NCI-H1436 treated with DMSO at 0.1 percent for 48 hours (cell line): Measurements from ENCODE around the gene SLC15A4.
"Not testable (repeated sequence)": the region's sequence is repeated elsewhere in the genome, so short reads cannot be mapped to it uniquely, and the experiment has no call there.

Source experiments
- DNase-seq: peaks from one replicate; lab custom pipeline; 2025; lab: John Stamatoyannopoulos, UW

The SLC15A4 gene

DNA sequence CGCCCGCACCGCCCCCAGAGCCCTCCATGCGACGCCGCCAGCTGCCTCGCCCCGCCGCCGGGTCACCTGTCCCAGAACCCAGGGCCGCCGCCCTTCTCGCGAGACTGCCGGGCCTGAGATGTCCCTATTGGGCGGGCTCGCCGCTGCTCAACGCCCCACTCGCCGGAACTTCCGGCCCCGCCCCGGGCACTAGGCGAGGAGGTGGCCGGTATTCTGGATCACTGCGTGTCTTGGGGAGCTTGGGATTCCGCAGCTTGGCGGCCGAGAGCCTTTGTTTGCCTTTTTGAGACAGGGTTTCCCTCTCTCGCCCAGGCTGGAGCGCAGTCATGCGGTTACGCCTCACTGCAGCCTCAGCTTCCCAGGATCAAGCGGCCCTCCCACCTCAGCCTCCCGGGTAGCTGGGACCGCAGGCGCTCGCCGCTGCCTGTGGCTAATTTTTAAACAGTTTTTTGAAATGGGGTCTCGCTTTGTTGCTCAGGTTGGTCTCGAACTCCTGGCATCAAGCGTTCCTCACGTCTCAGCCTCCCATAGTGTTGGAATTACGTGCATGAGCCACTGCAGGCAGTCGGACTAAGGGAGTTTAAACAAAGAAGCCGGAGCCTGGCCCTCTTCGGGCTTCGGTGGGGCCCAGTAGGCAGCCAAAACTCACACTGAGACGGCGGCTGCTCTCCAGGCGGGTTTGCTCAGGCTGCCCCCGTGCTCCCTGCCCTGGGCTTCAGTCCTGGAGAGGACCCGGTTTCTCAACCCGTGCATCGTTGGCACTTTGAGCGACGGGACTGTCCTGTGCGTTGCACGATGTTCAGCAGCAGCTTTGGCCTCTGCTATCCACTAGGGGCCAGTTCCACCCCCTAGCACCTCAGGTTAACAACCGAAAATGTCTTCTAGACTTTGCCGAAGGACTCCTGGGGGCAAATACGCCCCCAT, at the start of gene SLC15A4:
Gene SLC15A4, minus strand, starts transcription at position 43 of the 924 bp plus-strand sequence. Its CDS starts 15 bp downstream, at position 28.
- peak; percentile 76 for DNase-seq

DNA sequence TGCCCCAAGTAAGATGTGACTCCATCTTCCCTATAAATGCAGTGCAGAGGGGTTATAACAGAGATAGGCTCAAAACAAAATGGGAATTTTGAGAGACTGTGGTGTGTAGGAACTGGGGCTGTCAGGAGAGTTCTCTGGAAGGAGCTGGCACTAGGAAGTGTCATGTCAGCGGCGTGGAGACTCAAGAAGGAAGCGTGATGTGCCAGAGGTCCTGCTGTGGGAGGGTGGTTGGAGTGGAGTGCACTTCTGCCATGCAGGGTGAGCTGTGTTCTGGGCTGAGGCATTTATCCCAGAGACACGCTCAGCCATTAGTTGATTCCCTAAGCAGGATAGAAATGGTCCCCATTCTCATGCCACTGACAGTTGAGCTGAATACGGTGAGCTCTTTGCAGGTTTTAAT, 48.5 kb upstream of the SLC15A4 start:
- no peak for DNase-seq

DNA sequence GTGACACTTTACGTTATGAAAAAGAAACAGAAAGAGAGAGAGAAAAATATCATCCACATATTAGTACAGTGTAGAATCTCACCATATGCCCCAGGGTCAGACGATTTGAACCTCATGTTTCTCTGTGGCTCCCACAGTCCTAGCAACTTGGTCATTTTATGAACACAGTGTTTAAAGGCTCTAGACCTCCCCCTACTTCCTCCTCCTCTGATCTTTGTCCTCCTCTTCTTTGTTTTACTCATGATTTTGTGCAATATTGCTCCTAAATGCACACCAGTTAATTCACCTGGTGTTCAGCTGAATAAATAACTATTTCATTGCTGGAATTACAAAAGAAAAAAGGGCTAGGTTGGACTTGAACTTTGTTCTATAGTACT, 47.7 kb upstream of the SLC15A4 start:
- no peak for DNase-seq

- DNase-seq = no peak
These were observed 43.7 kb upstream of the SLC15A4 start for GRCh38 chr12:128867466-128867865.

GRCh38 chr12:128864516-128865186, 40.9 kb upstream of the SLC15A4 start:
- DNase-seq = no peak

DNA sequence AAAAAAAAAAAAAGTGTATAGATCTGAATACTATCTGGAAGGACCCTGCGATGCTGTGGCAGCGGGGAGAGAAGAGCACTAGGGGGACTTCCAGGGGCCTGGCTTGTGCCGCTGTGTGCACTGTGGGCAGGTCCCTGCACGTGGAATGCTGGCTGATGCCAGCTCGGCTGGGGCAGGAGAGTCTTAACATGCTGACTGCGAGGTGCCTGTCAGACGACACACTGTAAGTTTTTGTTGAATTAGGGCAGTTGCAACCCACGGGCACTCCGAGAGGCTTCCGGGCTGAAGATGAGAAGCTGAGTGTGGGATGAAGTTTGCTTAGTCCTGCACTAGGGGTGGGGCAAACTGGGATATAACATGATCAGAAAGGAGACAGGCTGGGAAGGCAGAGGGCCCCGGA, 40.2 kb upstream of the SLC15A4 start:
- no peak for DNase-seq

GRCh38 chr12:128861226-128862016, 37.7 kb upstream of the SLC15A4 start:
- DNase-seq = no peak

- no peak for DNase-seq
These were observed 35.6 kb upstream of the SLC15A4 start for GRCh38 chr12:128859311-128859710.

- no peak for DNase-seq
These were observed 33.5 kb upstream of the SLC15A4 start for GRCh38 chr12:128857133-128857763.

DNA sequence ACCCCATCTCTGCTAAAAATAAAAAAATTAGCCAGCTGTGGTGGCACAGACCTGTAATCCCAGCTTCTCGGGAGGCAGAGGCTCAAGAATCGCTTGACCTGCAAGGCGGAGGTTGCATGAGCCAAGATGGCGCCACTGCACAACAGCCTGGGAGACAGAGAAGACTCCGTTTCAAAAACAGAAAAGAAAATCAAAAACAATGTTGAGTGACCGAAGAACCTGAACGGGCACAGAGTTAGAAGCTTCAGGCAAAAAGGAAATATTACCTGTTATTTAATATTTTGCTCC, 33.0 kb upstream of the SLC15A4 start:
- no peak for DNase-seq

DNA sequence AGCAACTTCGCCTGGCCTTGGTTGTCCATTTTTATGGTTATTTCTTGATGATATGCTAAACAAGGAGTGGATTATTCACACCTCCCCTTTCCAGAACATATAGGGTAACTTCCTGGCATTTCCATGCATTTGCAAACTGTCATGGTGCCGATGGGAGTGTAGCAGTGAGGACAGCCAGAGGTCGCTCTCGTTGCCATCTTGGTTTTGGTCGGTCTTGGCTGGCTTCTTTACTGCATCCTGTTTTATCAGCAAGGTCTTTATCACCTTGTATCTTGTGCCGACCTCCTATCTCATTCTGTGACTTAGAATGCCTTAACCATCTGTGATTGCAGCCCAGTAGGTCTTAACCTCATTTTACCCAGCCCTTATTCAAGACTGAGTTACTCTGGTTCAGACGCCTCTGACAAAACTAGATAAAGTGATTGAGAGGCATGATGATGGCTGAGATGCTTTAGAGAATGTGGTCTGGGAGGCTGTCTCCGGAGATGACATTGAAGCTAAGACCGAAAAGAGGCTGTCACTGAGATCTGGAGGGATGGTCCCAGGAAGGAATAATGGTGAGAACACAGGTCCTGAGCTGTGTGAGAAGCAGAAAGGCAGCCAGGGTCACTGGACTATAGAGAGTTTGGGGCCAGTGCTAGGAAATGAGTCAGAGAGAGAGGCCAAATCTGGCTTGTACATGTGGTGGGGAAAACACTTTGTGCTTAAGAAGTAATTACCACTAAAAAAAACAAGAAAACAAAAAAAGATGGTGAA, 32.5 kb upstream of the SLC15A4 start:
- no peak for DNase-seq

DNA sequence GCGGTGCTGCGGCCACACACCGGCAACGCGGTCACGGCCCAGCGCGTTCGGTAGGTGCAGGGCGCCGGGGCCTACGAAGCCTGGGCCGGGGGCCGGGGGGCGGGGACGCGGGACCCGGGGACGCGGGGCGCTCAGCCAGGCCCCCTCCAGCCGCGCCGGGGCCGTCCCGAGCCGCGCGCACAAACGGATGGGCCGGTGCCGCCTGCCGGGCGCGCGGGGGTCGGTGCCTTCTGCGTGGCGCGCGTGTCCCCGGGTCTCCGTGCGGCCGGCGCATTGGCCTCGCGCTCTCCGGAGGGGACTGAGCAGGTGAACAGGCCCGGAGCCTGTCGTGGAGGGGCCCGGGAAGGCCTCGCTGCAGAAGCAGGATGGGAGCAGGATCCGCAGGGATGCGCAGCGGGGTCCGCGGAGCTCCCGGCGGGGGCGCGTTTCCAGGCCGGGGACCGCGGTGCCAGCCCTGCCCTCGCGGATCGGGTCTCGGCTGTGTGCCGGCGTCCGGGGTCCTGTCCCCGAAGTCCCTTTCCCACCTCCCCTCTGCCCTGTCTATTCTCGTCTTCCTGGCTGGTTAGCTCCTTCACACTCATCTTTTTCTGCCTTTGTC, 29.9 kb upstream of the SLC15A4 start:
- DNase-seq = no peak

DNA sequence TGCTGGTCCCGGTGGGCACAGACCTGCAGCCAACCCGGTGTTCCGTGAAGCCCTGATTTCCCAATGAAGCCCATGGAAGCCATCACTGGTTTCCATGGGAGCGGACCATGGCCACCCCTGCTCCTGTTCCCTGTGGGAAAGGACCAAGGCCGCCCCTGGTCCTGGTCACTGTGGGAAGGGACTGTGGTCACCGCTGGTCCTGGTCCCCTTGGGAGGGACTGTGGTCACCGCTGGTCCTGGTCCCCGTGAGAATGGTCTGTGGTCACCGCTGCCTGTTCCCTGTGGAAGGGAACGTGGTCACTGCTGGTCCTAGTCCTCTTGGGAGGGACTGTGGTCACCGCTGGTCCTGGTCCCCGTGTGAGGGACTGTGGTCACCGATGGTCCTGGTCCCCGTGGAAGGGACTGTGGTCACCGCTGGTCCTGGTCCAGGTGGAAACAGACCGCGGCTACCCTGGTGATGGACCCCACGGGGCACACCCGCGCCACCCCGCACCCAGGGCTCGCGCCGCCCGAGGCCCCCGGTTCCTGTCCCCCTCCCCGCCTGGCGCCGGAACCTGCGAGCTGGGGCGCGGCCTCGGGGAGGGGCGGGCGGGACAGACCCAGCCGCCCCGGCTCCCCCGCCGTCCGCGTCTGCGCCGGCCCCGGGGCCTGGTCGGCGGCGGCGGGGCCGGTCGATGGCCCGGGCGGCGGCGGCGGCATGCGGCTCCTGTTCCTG, 29.3 kb upstream of the SLC15A4 start, which contains the start of gene GLT1D1:
Gene GLT1D1, plus strand, starts transcription at position 594 of the 715 bp plus-strand sequence. Its CDS starts 104 bp downstream, at position 698.
- no peak for DNase-seq

GRCh38 chr12:128852026-128852698, 28.4 kb upstream of the SLC15A4 start:
- no peak for DNase-seq

DNA sequence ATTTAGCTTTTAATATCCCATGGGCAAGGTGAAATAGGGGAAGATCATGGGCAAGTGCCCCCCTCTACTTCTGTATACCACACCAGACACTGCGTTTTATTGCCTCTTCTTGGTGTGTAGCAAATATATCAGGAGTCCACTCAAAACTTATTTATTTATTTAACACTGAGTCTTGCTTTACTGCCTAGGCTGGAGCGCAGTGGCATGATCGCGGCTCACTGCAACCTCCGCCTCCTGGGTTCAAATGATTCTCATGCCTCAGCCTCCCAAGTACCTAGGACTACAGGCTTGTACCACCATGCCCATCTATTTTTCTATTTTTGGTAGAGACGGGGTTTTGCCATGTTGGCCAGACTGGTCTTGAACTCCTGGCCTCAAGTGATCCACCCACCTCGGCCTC, 27.7 kb upstream of the SLC15A4 start:
- DNase-seq = not testable (repeated sequence)

DNA sequence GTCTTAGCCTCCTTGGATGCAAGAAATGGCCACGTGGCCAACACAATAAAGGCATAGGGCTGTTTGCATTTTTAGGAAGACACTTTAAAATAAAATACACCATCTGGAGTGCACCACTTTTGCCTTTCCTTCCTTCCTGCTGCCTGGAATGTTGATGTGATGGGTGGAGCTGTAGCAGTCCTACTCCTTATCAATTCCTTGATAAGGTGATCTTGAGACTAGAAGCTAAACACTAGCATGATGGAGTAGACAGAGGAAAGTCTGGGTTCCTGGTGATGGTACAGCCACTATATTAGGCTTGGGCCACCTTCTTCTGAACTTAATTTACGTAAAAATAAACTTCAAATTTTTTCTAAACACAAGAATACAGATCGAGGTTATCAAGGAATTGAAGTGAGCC, 26.6 kb upstream of the SLC15A4 start:
- no peak for DNase-seq

GRCh38 chr12:128849806-128850205, 26.0 kb upstream of the SLC15A4 start:
- not testable (repeated sequence) for DNase-seq

GRCh38 chr12:128848371-128848770, 24.6 kb upstream of the SLC15A4 start:
- DNase-seq = no peak

- not testable (repeated sequence) for DNase-seq
These were observed 22.9 kb upstream of the SLC15A4 start for GRCh38 chr12:128846671-128847070.
